ENCODE results near the gene SHOX.
"Not testable (repeated sequence)": the region's sequence is repeated elsewhere in the genome, so short reads cannot be mapped to it uniquely, and the experiment has no call there.

Gene SHOX

GRCh38 chrX:585115-585808 lies 45.3 kb upstream of the SHOX start:
- Histone ChIP-seq H3K4me2 (no peak overlapping the region), H3K27ac (no peak overlapping the region), H3K79me2 (ENCODE audit: insufficient read depth, low read depth) (no peaks in the 10 kb centered on the region), H3K9ac (no peak overlapping the region), H3K4me3 (IDR thresholded peaks at IDR 0.05; ENCODE audit: insufficient read depth, low read depth, low read length) (no peak overlapping the region), H3K27me3 (ENCODE audit: insufficient read depth, low read depth) (no peaks in the 10 kb centered on the region; the same call in 1 of the 2 replicates), H3K4me1 (ENCODE audit: low read depth, poor library complexity, severe bottlenecking) (no peaks in the 10 kb centered on the region), H4K20me1 (ENCODE audit: insufficient read depth) (no peaks in the 10 kb centered on the region), H3K36me3 (ENCODE audit: insufficient read depth) (no peaks in the 10 kb centered on the region), H2AFZ (ENCODE audit: low read depth) (no peak overlapping the region)
- TF ChIP-seq, protein P1, sequence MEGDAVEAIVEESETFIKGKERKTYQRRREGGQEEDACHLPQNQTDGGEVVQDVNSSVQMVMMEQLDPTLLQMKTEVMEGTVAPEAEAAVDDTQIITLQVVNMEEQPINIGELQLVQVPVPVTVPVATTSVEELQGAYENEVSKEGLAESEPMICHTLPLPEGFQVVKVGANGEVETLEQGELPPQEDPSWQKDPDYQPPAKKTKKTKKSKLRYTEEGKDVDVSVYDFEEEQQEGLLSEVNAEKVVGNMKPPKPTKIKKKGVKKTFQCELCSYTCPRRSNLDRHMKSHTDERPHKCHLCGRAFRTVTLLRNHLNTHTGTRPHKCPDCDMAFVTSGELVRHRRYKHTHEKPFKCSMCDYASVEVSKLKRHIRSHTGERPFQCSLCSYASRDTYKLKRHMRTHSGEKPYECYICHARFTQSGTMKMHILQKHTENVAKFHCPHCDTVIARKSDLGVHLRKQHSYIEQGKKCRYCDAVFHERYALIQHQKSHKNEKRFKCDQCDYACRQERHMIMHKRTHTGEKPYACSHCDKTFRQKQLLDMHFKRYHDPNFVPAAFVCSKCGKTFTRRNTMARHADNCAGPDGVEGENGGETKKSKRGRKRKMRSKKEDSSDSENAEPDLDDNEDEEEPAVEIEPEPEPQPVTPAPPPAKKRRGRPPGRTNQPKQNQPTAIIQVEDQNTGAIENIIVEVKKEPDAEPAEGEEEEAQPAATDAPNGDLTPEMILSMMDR (conservative IDR thresholded peaks at IDR 0.05; ENCODE audit: low read depth, low read length), result no peak

GRCh38 chrX:586351-586750 lies 44.2 kb upstream of the SHOX start:
- Histone ChIP-seq H3K27ac (no peak overlapping the region), H3K4me1 (ENCODE audit: low read depth, poor library complexity, severe bottlenecking) (no peaks in the 10 kb centered on the region), H3K9ac (no peak overlapping the region), H3K27me3 (ENCODE audit: insufficient read depth, low read depth) (no peaks in the 10 kb centered on the region; the same call in 1 of the 2 replicates), H4K20me1 (ENCODE audit: insufficient read depth) (no peaks in the 10 kb centered on the region), H2AFZ (ENCODE audit: low read depth) (no peak overlapping the region), H3K4me2 (no peak overlapping the region), H3K79me2 (ENCODE audit: insufficient read depth, low read depth) (no peaks in the 10 kb centered on the region), H3K36me3 (ENCODE audit: insufficient read depth) (no peaks in the 10 kb centered on the region), H3K4me3 (IDR thresholded peaks at IDR 0.05; ENCODE audit: insufficient read depth, low read depth, low read length) (no peak overlapping the region)
- TF ChIP-seq, protein P1 (conservative IDR thresholded peaks at IDR 0.05; ENCODE audit: low read depth, low read length), result no peak

GRCh38 chrX:589261-589660 lies 41.3 kb upstream of the SHOX start:
- not testable (repeated sequence) for H3K4me1 ChIP-seq (ENCODE audit: low read depth, poor library complexity, severe bottlenecking); H3K4me3 ChIP-seq (IDR thresholded peaks at IDR 0.05; ENCODE audit: insufficient read depth, low read depth, low read length); H3K27ac ChIP-seq; H3K36me3 ChIP-seq (ENCODE audit: insufficient read depth); H3K27me3 ChIP-seq (ENCODE audit: insufficient read depth, low read depth); H3K79me2 ChIP-seq (ENCODE audit: insufficient read depth, low read depth); H4K20me1 ChIP-seq (ENCODE audit: insufficient read depth); H3K9ac ChIP-seq; H2AFZ ChIP-seq (ENCODE audit: low read depth); H3K4me2 ChIP-seq

DNA sequence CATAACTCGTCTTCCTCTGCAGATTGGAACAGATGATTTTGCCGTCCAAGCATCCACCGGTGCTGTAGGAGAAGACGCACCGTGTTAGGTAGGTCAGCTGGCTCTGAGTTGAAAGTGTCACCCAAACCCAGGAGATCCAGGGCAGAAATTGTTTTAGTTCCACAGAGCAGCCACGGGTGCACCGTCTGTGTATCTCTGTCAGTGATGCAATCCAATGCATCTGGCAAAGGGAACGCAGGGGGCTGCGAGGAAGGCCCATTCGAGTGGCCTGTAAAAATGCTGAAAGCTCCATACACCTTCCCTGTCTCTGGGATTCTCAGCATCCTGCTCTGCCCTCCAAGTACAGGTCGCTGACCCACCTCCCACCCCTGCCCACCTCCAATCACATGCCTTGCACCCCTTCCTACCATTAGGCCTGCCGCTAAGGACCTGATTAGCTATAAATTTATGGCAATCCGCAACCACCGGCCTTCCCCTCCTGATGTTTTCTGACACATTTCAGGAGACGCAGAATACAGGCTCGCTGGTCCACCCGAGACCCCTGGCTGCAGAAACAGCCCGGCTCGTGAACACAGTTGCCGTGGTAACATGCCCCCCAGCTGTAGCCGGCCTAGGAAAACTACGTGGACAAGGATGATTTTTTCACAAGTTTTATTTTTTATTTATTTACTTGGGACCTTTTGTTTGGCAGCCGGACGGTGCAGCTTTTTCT lies 39.7 kb upstream of the SHOX start:
- Histone ChIP-seq H3K4me1 (ENCODE audit: low read depth, poor library complexity, severe bottlenecking) (no peaks in the 10 kb centered on the region), H3K4me3 (IDR thresholded peaks at IDR 0.05; ENCODE audit: insufficient read depth, low read depth, low read length) (no peak overlapping the region), H4K20me1 (ENCODE audit: insufficient read depth) (no peaks in the 10 kb centered on the region), H3K36me3 (ENCODE audit: insufficient read depth) (no peaks in the 10 kb centered on the region), H3K27ac (no peak overlapping the region), H3K79me2 (ENCODE audit: insufficient read depth, low read depth) (no peaks in the 10 kb centered on the region), H3K27me3 (ENCODE audit: insufficient read depth, low read depth) (no peaks in the 10 kb centered on the region; the same call in 1 of the 2 replicates), H3K4me2 (no peak overlapping the region), H3K9ac (no peak overlapping the region), H2AFZ (ENCODE audit: low read depth) (no peak overlapping the region)
- TF ChIP-seq, protein P1 (conservative IDR thresholded peaks at IDR 0.05; ENCODE audit: low read depth, low read length), result no peak

Data from KMS-11 (cell line).